DMS53 (cell line): ENCODE results near the gene RAB5B.
A peak's percentile ranks its signal among the peaks of the same experiment; 100 is the strongest.

ENCODE experiments used
- DNase-seq: peaks from one replicate; lab custom pipeline; 2025; lab: John Stamatoyannopoulos, UW

The RAB5B gene

GRCh38 chr12:55973599-55974307 lies at the start of gene RAB5B:
TSS of gene RAB5B (plus strand) at chr12:55974078. CDS start at chr12:55986961, 12,883 bp downstream.
- peak; percentile 100 for DNase-seq

- no peak for DNase-seq
Measured at GRCh38 chr12:55925371-55925770, 48.5 kb upstream of the RAB5B start.

GRCh38 chr12:55925870-55926737 lies 47.8 kb upstream of the RAB5B start:
- DNase-seq = peak; percentile 71

GRCh38 chr12:55926738-55927587 lies 46.9 kb upstream of the RAB5B start:
- DNase-seq = peak; percentile 95

GRCh38 chr12:55927588-55928502 lies 46.0 kb upstream of the RAB5B start, which contains the start of gene PYM1:
TSS of gene PYM1 (minus strand) at chr12:55927894. CDS start at chr12:55927761, 133 bp downstream.
- DNase-seq = peak; percentile 90

GRCh38 chr12:55929306-55929791 lies 44.5 kb upstream of the RAB5B start:
- DNase-seq = no peak

- DNase-seq = peak; percentile 80
Measured at GRCh38 chr12:55930771-55931316, 43.0 kb upstream of the RAB5B start, which contains the start of gene DGKA. TSS of gene DGKA (plus strand) at chr12:55931162. CDS start at chr12:55936504, 5,342 bp downstream.

- DNase-seq = no peak
Measured at GRCh38 chr12:55931317-55931779, 42.5 kb upstream of the RAB5B start.

- DNase-seq = peak; percentile 54
Measured at GRCh38 chr12:55931780-55932550, 41.9 kb upstream of the RAB5B start.

- peak; percentile 55 for DNase-seq
Measured at GRCh38 chr12:55932551-55932910, 41.3 kb upstream of the RAB5B start.

GRCh38 chr12:55933169-55933798 lies 40.6 kb upstream of the RAB5B start:
- no peak for DNase-seq

- no peak for DNase-seq
Measured at GRCh38 chr12:55933799-55934742, 39.8 kb upstream of the RAB5B start.

- DNase-seq = no peak
Measured at GRCh38 chr12:55934773-55935172, 39.1 kb upstream of the RAB5B start.

- DNase-seq = no peak
Measured at GRCh38 chr12:55935738-55936151, 38.1 kb upstream of the RAB5B start.

GRCh38 chr12:55937981-55938380 lies 35.9 kb upstream of the RAB5B start:
- DNase-seq = no peak

GRCh38 chr12:55938826-55939501 lies 34.9 kb upstream of the RAB5B start:
- DNase-seq = no peak

- DNase-seq = peak; percentile 92
Measured at GRCh38 chr12:55940065-55940732, 33.7 kb upstream of the RAB5B start.
